Measurements from ENCODE around the gene PPFIA1. TPM values are rescaled to one million over a fixed set of nuclear protein-coding genes. Genes with fewer than 3 reads are reported as not detected.

The PPFIA1 gene
- total RNA-seq, 6 experiments from 2014 or later, result 29.4 to 40.0 (median 32.7) TPM

DNA sequence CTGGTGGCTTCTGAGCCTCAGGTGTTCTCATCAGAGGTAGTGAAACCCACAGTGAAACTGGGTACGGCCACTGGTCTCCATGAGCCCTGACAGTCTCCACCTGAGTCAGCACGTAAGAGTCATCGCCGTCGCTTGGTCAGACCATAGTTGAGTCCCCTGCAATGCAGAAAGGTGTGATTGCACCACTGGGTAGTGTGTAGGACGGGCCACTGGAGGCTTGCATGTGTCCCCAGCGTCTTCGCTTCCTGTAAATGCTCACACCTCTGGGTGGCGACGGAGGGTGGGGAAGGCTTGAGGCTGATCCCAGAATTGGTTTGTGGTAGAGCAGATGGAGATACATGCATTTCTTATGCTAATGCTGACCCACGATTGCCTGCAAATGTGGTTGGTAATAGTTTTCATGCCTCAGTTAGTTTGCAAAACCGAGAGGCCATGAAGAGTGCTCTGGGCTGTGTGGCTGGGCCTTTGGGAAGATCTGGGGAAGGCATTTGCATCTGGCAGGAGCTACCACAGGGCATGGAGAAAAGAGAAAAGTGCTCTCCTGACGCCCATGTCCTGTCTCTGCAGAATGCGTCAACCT, 154.4 kb downstream of the PPFIA1 start:
- Mint-ChIP-seq H3K27me3 (ENCODE audit: insufficient read depth) (peaks cover 3% of the 10 kb centered on the region; the same call in 1 of the 2 replicates), H3K4me1 (ENCODE audit: low read depth) (peaks cover 20% of the 10 kb centered on the region), H3K4me3 (no peak overlapping the region), H3K36me3 (ENCODE audit: low read depth) (peaks cover 62% of the 10 kb centered on the region), H3K9me3 (no peaks in the 10 kb centered on the region), H3K27ac (peak overlapping the region; percentile 29; the same call in 1 of the 2 replicates)
- no peak for DNase-seq
- TF ChIP-seq, protein P1, sequence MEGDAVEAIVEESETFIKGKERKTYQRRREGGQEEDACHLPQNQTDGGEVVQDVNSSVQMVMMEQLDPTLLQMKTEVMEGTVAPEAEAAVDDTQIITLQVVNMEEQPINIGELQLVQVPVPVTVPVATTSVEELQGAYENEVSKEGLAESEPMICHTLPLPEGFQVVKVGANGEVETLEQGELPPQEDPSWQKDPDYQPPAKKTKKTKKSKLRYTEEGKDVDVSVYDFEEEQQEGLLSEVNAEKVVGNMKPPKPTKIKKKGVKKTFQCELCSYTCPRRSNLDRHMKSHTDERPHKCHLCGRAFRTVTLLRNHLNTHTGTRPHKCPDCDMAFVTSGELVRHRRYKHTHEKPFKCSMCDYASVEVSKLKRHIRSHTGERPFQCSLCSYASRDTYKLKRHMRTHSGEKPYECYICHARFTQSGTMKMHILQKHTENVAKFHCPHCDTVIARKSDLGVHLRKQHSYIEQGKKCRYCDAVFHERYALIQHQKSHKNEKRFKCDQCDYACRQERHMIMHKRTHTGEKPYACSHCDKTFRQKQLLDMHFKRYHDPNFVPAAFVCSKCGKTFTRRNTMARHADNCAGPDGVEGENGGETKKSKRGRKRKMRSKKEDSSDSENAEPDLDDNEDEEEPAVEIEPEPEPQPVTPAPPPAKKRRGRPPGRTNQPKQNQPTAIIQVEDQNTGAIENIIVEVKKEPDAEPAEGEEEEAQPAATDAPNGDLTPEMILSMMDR (IDR thresholded peaks at IDR 0.05), result no peak

DNA sequence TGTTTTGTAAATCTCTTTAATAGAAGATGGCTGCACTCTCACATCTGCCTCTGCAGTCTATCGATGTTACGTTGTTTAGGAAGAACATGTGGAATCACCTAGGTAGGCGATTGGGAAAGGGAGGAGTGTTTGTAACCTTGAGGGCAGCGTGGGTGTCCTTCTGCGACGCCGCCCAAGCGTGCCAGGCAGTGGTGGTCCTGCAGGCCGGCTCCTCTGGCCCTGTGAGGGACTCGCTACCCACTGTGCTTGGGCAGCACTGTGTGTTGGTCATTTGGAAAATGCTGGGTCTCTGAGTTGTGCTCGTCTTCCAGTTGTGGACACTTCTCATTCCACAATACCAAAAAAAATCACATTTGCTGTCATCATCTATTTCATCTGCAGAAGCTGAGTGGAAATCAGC, 156.9 kb downstream of the PPFIA1 start:
- peaks cover 3% of the 10 kb centered on the region for H3K27me3 Mint-ChIP-seq (ENCODE audit: insufficient read depth)
- H3K9me3 Mint-ChIP-seq, result no peaks in the 10 kb centered on the region
- TF ChIP-seq, protein P1 (IDR thresholded peaks at IDR 0.05), result no peak
- H3K4me3 Mint-ChIP-seq, result no peak overlapping the region
- DNase-seq, result no peak
- H3K4me1 Mint-ChIP-seq (ENCODE audit: low read depth), result peaks cover 20% of the 10 kb centered on the region
- H3K36me3 Mint-ChIP-seq (ENCODE audit: low read depth), result peaks cover 43% of the 10 kb centered on the region
- no peak overlapping the region for H3K27ac Mint-ChIP-seq

DNA sequence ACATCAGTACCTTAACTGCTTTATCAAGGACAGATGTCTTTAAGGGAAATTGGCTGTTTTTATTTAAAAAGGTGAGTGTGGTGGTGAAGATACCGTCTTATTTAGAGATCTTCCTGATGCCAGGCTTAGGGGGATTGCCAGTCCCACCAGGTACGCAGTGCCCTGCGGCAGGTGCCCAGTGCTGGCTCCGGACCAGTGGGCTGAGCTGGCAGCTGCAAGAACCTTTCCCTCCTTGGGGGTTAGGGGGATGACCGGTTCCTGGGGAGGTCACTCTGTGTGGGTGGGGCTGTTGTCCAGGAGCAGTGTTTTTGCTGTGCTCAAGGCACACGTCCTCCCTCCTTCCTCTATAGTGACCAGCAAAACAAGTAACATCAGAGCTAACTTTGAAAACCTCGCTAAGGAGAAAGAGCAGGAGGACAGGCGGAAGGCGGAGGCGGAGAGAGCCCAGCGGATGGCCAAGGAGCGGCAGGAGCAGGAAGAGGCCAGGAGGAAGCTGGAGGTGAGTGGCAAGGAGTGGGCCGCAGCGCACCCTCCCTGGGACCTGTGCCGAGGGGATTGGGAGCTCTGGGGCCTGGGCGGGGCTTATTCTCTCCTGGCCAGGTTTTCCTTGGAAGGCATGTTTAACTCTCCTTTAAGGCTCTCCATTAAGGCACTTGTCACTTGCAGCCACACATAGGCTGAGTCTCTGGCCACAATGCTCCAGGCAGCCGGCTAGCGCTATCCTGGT, 158.4 kb downstream of the PPFIA1 start:
- Mint-ChIP-seq H3K4me1 (ENCODE audit: low read depth) (peaks cover 7% of the 10 kb centered on the region), H3K27me3 (ENCODE audit: insufficient read depth) (peaks cover 3% of the 10 kb centered on the region), H3K9me3 (no peaks in the 10 kb centered on the region), H3K4me3 (no peak overlapping the region), H3K27ac (no peak overlapping the region; the same call in 1 of the 2 replicates), H3K36me3 (ENCODE audit: low read depth) (peaks cover 33% of the 10 kb centered on the region)
- no peak for DNase-seq
- TF ChIP-seq, protein P1 (IDR thresholded peaks at IDR 0.05), result no peak

DNA sequence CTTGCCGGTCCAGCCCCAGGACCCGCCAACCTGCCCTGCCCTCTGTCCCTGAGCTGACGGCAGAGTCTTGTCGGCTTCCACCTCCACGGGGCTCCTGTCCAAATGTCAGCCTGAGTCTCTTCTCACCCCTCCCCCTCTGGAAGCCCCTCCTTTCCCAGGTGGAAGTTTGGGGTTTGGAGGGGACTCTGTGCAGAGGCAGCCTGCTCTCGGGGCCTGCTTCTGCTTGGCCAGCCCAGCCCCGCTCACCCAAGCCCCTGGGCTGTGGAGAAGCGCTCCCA, 158.9 kb downstream of the PPFIA1 start:
- Mint-ChIP-seq H3K4me3 (no peak overlapping the region), H3K9me3 (no peaks in the 10 kb centered on the region), H3K36me3 (ENCODE audit: low read depth) (peaks cover 28% of the 10 kb centered on the region), H3K27me3 (ENCODE audit: insufficient read depth) (peaks cover 3% of the 10 kb centered on the region), H3K4me1 (ENCODE audit: low read depth) (peaks cover 2% of the 10 kb centered on the region), H3K27ac (no peak overlapping the region)
- no peak for DNase-seq
- TF ChIP-seq, protein P1 (IDR thresholded peaks at IDR 0.05), result no peak

- Mint-ChIP-seq H3K27me3 (ENCODE audit: insufficient read depth) (peaks cover 3% of the 10 kb centered on the region), H3K27ac (no peak overlapping the region; the same call in 1 of the 2 replicates), H3K4me3 (no peak overlapping the region), H3K36me3 (ENCODE audit: low read depth) (peaks cover 30% of the 10 kb centered on the region), H3K9me3 (no peaks in the 10 kb centered on the region), H3K4me1 (ENCODE audit: low read depth) (no peaks in the 10 kb centered on the region)
- TF ChIP-seq, protein P1 (IDR thresholded peaks at IDR 0.05), result no peak
- DNase-seq, result no peak
Observed at GRCh38 chr11:70429724-70430521, 159.4 kb downstream of the PPFIA1 start.
